GM12801 (cell line): ENCODE results near the gene INSC.

Experiments
- TF ChIP-seq, protein P1 (sequence below): IDR thresholded peaks from one replicate; pipeline ENCODE4 v1.5.1; 2011; ENCODE audit warnings: control low read depth; ENCODE audit not compliant: insufficient read length; ENCODE audit errors: extremely low read depth

Gene INSC

DNA sequence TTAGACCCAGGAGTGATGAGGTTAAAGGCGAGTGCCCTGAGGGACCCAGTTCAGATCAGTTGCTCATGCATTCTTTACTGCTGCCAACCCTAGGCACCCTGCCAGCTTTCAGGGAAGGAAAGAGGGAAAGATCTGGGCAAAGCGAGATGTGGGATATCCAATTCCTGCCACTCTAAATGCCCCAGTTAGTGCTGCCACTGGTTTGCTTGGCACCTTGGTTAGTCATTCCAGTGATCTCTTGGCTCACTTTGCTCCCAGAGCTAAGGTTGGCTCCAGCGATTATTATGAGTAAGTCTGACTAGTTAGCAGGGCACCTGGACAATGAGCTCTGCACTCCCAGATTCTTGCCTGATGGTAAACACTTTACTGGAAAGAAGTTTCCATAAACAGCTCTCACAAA lies 85.0 kb downstream of the INSC start:
- TF ChIP-seq, protein P1, sequence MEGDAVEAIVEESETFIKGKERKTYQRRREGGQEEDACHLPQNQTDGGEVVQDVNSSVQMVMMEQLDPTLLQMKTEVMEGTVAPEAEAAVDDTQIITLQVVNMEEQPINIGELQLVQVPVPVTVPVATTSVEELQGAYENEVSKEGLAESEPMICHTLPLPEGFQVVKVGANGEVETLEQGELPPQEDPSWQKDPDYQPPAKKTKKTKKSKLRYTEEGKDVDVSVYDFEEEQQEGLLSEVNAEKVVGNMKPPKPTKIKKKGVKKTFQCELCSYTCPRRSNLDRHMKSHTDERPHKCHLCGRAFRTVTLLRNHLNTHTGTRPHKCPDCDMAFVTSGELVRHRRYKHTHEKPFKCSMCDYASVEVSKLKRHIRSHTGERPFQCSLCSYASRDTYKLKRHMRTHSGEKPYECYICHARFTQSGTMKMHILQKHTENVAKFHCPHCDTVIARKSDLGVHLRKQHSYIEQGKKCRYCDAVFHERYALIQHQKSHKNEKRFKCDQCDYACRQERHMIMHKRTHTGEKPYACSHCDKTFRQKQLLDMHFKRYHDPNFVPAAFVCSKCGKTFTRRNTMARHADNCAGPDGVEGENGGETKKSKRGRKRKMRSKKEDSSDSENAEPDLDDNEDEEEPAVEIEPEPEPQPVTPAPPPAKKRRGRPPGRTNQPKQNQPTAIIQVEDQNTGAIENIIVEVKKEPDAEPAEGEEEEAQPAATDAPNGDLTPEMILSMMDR = no peak

DNA sequence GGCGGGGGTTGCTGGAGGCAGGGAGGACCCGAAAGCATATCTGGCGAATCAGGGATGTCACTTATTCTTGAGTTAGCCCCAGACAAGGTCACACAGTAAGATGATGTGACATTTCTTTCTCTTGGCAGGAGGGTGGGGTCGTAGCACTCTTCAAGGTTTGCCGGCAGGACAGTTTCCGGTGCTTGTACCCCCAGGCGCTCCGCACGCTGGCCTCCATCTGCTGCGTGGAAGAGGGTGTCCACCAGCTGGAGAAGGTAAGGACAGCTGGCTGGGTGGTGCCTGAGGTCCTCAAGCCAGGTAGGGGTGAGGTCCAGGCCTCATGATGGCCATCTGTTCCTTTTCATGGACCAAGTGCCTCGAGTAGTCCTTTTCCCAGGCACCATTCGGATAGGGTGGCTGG lies 86.0 kb downstream of the INSC start:
- TF ChIP-seq, protein P1 = no peak

DNA sequence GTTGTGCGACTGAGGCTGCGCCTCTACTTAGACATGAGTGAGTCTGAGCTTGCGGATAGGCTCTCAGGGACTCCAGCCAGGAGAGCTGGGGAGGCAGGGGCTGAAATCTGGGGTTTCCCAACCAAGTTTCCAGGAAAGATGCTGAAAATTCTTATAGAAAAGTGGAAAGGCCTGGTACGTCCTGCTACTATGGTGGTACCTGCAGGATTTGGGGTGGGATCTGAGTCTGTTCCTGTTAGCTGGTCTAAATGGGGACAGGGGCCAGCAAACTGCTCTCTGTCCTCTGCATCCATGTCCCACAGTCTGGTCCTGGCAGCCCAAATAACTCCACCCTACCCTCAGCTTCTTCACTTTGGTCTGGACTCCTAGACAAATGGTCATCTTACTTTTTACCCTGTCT lies 86.9 kb downstream of the INSC start:
- TF ChIP-seq, protein P1 = no peak

DNA sequence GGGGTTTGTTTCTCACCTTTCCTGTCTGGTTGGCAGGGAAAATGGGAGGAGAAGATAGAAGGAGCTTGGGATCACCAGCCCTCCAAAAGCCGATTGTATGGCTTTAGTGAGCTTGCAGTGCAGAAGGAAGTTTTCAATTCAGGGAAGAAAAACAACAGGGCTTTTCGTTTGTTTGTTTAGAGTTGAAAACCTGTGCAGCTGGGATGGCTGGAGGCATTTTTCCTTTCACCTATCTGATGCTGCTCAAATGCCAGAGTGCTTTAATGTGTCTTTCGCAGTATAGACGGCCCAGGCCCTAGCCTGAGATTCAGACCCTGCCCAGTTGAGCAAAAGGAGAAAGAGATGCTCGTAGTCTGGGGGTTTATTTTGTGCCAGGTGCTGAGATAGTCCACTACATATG lies 87.9 kb downstream of the INSC start:
- TF ChIP-seq, protein P1 = no peak

DNA sequence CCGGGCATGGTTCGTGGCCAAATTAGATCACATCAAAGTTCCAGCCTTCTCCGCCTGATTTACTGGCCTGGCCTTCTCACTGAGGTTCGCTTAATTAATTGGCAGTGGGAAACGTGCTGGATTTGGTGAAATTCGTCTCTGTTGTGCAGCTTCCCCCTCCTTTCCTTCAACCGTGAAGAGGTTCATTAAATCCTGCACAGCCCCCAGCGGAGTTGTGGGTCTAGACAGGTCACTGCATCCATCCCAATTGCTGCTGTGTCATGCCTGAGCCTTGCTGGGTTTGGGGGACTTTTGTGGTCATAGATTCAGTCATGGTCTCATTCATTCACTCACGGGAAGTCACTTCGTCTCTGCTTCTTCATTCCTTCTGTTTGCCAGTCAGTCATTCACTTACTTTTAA lies 90.0 kb downstream of the INSC start:
- TF ChIP-seq, protein P1 = no peak

DNA sequence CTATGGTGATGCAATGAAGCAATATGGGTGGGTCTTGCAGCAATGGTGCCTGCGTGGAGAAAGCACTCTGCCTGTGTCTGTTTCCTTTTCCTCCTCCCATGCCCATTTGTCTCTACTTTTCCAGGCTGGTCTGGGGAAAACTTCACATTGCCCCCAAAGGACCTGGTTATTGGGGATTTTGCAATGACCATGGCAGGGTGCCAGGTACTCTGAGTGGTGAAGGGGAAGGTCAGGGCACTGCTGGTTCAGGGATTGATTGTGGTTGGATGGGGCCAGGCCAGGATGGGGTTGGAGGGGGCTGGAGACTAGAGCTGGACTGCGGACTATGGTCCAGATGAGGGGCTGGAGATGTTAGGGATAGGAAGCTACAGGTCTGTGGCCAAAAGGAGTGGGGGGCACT lies 92.1 kb downstream of the INSC start:
- TF ChIP-seq, protein P1 = no peak

DNA sequence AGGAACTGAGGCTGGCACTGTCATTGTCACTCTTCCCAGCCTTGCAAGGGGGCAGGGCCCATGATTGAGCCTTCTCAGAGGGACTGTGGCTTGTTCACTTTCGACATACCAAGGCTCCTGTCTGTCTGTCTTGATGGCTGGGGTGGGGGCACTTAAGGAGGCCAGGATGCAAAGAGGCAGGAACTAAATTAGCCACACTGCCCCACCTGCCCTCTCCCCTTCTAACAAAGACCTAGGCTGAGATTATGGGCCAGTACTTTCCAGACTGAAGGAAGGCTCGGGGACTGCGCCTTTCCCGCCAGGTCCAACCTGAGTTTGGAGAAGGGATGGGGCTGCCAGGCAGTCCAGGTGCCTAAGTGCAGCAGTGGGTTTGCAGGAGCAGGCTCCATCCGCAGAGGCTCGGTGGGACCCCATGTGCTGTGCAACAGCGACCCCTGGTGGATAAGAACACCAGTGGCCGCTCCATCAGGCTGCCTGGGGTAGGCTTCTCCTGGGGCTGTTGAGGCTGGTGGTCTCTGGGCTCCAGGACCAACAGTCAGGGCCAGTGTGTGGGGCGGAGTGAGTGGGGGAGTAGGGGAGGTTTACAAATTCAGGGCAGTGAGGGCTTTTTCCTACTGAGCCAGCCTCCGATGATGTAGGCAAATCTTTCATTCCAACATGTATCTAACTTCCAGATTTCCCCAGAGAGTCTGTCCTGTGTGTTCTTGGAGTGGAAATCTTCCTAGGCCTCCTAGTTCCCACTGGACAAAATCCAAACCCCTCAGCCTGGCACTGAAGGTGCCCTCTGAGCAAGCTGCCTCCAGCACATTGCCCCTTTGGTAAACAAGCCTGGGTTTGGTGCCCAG lies 93.9 kb downstream of the INSC start:
- TF ChIP-seq, protein P1 = peak; percentile 23
